Kasumi-1 (cell line): Measurements from ENCODE around the gene FOXF1.

ENCODE experiments used
- DNase-seq, 2 experiments: peaks; one replicate each; lab custom pipeline; 2025; lab: John Stamatoyannopoulos, UW

FOXF1 gene

DNA sequence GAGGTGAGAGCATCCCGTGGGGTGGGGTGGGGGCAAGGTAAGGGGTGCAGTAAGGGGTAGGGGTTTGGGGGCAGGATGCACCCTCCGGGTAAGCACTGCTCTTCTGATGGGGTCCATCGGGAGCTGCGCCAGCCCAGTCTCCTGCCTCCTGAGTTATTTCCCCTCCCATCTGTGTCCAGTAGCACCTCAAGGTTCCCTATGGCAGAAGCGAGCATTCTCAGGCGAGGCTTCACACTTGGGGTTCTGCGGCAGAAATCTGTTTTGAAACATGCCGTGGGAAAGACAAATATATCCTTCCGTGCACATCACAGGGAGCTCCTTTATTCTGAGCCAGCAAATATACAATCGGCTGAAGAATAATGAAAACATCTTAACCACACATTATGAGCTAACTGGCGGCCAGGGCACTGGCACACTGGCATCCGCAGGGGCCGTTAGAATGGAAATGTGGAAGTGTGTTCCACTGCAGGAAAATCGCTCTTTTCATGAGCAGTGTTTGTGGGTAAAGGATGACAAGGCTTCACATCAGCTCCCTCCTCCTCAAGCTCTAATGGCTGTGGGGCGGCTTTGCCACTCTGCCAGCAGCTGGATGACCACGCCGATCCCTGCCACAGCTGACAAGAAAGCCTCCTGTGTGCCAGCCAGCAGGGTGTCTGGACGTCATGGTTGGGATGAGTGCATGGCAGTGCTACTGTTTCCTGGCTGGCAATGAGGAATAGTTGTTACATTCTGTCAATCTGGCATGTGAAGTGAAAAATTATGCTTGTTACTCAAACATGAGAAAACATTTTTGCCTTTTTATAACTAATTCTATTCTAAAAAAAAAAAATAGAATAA is 24.7 kb downstream of the FOXF1 start:
- DNase-seq = no peak

- DNase-seq = no peak
These were observed 26.3 kb downstream of the FOXF1 start for GRCh38 chr16:86536621-86537020.

DNA sequence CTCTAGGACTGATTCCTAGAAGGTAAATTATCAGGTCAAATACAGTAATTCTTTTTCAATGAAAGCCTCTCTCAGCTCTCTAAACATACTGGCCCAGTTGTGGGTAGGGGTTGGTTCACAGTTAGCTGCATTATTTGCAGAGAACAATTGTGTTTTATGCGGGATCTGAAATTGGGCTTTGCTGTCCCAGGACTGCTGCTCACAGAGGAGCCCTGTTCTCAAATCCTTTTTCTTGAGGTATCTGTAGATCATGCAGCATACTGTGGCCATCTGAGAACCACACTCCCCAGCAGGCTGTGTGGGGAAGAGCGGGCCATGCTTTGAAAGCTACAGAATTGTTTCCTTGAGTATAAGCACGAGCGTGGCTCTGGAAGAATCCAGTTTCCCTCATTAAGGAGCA is 27.2 kb downstream of the FOXF1 start:
- no peak for DNase-seq

DNA sequence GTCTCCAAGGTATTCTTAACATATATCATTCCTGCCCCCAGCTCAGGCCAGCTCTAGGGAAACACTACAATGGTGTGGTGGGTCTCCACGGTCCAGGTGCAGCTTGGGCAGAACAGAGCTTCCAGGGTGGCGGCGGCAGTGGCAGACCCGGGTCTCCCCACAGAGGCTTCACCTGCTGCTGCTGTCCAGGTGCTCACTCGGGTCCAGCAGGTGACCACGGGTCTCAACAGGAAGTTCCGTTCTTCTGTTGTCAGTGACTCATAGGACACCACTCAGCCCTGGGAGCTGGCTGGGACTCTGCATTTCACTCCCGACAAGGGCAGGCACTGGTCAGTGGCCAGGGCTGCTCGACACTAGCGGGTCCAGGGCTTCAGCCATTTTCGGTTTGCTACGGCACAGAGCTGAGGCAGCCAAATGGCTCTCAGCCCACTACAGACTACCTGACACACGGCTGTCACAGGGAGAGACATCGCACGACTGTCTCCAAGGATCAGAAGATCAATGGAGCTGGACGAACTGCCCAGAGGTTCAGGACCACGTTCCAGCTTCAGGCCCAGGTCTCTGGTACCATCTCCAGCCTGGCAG is 28.0 kb downstream of the FOXF1 start:
- DNase-seq = no peak

DNA sequence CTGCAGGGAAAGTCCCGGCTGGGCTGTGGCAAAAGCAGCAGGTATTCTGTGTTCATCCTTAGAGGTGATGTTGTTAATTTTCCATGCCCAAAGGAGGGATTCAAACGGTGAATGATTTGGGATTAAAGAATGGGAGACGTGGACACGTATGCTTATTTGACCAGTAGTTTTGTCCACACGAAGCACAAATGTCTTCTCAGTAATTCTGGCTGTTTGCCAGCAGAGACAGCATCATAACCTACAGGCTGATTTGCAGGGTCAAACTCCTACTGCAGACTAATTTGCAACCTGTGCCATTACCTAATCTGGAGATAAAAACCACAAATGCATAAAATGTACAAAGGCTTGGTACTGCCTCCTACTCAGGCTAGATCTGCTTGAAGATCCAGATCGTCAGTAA is 30.6 kb downstream of the FOXF1 start:
- no peak for DNase-seq

- no peak for DNase-seq
These were observed 31.2 kb downstream of the FOXF1 start for GRCh38 chr16:86541560-86541959.

GRCh38 chr16:86542756-86543750 is 32.7 kb downstream of the FOXF1 start:
- DNase-seq = no peak

DNA sequence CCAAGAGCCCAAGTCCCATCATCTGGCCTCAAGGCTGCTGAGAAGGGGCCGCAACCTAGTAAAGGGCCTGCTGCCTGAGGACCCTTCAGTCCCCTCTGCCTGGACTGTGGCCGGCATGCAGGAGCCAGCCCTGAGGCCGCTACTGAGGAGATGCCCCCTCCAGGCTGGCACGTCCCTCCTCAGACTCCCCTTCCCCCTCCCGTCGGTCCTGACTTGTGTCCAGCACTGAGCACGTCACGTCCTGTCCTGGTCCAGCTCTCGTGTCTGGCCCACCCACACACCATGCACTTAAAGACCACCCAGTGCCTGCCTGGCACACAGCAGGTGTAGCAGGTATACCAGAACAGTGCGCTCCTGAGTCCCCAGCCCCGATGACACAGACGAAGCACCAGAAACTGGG is 35.2 kb downstream of the FOXF1 start:
- DNase-seq = no peak

DNA sequence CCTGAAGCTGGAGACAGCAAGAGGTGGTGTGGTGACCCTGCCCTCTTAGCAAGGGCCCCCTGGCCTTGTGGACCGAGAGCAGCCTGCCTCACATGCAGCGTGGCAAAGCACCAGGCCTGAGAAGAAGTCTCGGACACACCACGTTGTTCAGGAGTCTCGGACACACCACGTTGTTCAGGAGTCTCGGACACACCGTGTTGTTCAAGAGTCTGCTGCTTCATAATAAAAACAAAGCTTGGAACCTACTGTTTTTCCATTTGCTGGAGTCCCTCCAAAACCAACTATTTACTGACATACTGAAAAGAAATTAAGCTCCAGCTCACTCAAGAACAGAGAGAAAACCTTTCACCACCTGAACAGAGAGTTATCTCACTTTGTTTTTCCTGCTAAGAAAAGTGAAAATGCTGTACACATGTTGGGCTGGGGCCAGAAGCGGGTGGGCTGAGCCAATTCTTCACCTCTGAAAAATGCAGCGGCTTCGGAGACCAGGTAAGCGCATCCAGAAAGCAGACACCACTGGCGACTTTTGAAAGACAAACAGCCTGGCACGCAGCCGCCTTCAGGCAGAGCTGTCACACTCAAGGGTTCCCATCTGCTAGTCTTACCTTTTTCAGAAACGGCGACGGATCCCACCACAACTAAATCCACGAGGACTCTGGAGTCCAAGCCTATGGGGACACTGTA is 35.8 kb downstream of the FOXF1 start:
- DNase-seq = no peak

GRCh38 chr16:86546638-86547013 is 36.3 kb downstream of the FOXF1 start:
- DNase-seq = no peak

DNA sequence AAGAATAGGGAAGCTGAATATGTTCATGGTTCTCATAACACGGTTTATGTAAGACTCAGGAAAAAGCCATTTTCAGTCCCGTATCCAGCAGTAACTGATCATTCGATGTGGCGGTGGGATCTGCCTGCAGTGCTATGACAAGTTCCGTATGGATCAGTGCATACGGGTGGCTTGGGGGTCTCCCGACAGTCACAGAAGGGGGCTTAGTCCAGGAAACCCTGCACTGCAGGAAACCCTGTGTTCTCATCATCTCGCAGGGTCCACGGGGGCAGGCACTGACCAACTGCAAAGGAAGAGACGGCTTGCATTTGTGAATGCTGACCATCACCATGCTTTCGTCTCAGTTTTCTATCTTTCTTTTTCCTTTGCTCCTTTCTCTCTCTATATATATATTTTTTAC is 37.0 kb downstream of the FOXF1 start:
- no peak for DNase-seq

DNA sequence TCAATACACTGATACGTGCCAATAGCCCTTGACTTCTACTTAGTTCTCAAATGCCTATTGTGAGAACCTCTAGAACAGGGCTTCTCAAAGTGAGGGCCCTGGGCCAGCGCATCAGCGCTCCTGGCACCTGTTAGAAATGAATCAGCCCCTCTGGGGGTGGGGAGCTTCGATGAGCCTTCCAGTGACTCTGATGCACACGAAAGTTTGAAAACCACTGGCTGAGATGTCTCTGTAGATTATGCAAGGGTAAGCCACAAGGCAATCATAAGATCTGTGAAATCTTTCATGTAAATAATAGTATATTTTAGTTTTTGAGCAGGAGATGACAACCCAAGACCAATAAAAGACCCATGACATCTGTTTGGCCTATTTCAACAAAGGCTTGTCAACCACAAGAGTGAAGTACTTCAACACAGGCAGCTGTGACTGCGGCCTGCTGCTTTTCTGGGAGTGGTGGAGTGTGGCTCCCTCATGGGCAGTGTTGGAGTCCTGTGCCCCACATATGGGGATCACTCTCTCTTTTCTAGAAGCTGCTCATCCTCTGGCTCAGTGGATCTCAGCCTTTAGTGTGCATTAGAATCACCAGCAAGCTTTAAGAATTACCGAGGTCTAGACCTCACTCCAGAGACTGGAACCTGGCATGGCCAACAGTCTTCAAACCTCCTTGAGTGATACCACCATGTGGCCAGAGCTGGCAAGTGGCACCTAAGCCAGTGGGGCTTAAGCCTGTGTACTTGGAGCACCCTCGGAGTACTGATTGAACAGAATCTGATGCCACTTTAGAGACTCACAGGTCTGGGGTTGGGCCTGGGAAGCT is 39.0 kb downstream of the FOXF1 start:
- no peak for DNase-seq

DNA sequence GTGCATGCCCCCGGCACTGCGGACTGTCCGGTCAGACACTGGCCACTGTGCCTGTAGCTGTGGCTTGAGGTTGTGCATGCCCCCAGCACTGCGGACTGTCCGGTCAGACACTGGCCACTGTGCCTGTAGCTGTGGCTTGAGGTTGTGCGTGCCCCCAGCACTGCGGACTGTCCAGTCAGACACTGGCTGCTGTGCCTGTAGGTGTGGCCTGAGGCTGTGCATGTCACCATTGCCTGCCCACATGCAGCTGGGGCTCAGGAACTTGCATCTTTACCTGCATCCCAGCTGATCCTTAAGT is 39.5 kb downstream of the FOXF1 start:
- DNase-seq = no peak

- no peak for DNase-seq
These were observed 40.0 kb downstream of the FOXF1 start for GRCh38 chr16:86550281-86550680.

DNA sequence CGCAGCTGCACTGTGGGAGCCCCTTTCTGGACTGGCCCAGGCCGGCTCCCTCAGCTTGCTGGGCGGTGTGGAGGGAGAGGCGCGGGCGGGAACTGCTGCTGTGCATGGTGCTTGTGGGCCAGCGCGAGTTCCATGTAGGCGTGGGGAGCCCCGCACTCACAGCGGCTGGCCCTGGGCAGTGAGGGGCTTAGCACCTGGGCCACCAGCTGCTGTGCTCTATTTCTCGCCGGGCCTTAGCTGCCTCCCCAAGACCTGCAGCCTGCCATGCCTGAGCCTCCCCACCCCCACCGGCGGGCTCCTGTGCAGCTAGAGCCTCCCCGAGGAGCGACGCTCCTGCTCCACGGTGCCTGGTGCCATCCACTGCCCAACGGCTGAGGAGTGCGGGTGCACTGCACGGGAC is 43.0 kb downstream of the FOXF1 start:
- DNase-seq = no peak

DNA sequence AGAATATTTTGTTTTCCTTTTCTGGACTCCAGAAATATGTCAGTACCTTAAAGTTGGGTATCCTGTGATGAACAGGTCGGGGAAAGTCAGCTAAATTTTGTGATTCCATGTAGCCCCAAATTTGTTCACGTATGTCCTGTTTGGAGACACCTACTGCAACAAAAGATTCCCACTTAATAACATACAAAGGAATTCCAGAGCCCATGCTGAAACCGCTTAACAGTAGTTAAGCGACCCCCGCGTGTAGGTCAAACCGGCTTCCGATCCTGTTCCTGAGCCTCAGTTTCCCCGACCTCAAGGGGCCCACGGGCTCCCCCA is 44.2 kb downstream of the FOXF1 start:
- no peak for DNase-seq

GRCh38 chr16:86554917-86555703 is 44.8 kb downstream of the FOXF1 start, which contains the start of gene MTHFSD:
MTHFSD (minus strand) TSS chr16:86555235; CDS start chr16:86555184, 51 bp downstream.
- peak; percentile 54 to 81 for DNase-seq

DNA sequence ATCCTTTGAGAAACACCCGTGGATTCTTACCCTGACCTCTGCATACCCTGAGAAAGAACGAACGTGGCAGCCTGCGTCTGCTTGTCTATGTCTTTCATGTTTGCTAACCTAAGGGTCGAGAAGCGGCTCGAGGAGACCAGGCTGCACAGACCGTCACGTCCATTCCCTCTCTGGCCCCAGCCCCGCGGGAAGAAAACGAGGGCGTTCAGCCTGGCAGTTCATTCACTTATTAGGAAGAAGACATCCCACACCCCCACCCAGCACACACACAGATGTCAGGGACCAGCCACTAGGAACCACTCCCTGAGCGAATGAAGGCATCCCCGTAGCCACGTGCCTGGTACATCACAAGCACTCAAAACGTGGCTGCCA is 45.4 kb downstream of the FOXF1 start:
- DNase-seq = no peak

GRCh38 chr16:86556576-86556975 is 46.2 kb downstream of the FOXF1 start:
- no peak for DNase-seq

DNA sequence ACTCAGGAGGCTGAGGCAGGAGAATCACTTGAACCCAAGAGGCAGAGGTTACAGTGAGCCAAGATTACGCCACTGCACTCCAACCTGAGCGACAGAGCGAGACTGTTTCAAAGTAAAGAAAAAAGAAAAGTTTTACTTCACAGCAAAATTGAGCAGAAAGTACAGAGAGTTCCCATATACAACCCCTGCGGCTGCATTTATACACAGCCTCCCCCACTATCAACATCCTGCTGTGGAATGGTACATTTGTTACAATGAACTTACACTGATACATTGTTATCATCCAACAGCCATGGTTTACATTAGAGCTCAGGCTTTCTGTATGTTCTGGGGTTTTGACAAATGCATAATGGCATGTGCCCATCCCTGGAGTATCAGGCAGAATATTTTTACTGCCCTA is 47.3 kb downstream of the FOXF1 start:
- no peak for DNase-seq
